ENCODE data around the gene GLIPR1L2. TPM values are rescaled to one million over a fixed set of nuclear protein-coding genes. Genes with fewer than 3 reads are reported as not detected.
"Not testable (repeated sequence)": the region's sequence is repeated elsewhere in the genome, so short reads cannot be mapped to it uniquely, and the experiment has no call there.

Gene GLIPR1L2
- total RNA-seq, result 10 to 100 TPM in 1 of 2 donors, 1 to 10 TPM in 1; 6.3 to 17.9 TPM
- polyA plus RNA-seq (ENCODE audit: insufficient read depth, low read depth, low replicate concordance), result 35.9 TPM
- long read RNA-seq, donor 1, result 0 reads
- long read RNA-seq, donor 2, partial matches to known transcripts, result 0 of 3 reads
- long read RNA-seq, donor 2, other reads (novel, unspliced or antisense), result 0 of 3 reads

DNA sequence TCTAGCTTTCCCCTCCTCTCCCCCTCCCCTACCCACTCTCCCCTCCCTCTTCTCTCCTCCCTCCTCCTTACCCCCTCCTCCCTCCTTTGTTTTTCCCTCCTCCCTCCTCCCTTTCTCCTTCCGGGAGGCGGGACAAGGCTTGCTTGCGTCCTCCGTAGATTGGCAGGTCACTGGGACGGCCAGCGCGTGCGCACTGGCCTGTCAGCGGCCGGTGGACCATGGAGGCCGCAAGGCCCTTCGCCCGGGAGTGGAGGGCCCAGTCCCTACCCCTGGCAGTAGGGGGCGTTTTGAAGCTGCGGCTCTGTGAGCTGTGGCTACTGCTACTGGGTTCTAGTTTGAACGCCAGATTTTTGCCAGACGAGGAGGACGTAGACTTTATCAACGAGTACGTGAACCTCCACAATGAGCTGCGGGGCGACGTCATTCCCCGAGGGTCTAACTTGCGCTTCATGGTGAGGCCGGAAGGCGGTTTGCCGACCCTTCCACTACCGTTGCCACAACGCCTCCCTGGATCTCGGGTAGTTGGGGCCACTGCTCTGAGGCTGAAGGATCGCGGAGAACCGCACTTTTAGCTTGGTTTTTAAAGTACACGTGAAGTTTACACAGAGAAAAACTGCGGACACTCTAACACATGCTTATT, at the start of gene GLIPR1L2:
Gene GLIPR1L2 (plus strand): TSS at position 191 of the 640 bp plus-strand sequence. CDS start 28 bp downstream, at position 219.
- peak; percentile 97 for DNase-seq
- Histone ChIP-seq H3K9me3 (no peaks in the 10 kb centered on the region), H3K4me3 (peak within 1 kb of the TSS; percentile 73 to 75), H3K27ac (peak within 1 kb of the TSS; percentile 92 to 95), H3K36me3 (ENCODE audit: low read depth, missing control alignments) (no peaks in the 10 kb centered on the region), H3K4me1 (peaks cover 5% of the 10 kb centered on the region), H3K27me3 (no peaks in the 10 kb centered on the region)
- intact Hi-C loops (cut with DNase I; ENCODE audit: low total_unique reads), result no loop called here
- 3 to 10% methylated on average over 25 to 36 of the region's 36 CpGs for WGBS, 2 donors
- TF ChIP-seq POLR2A (IDR thresholded peaks at IDR 0.05), result peak; percentile 65
- TF ChIP-seq, protein P1, sequence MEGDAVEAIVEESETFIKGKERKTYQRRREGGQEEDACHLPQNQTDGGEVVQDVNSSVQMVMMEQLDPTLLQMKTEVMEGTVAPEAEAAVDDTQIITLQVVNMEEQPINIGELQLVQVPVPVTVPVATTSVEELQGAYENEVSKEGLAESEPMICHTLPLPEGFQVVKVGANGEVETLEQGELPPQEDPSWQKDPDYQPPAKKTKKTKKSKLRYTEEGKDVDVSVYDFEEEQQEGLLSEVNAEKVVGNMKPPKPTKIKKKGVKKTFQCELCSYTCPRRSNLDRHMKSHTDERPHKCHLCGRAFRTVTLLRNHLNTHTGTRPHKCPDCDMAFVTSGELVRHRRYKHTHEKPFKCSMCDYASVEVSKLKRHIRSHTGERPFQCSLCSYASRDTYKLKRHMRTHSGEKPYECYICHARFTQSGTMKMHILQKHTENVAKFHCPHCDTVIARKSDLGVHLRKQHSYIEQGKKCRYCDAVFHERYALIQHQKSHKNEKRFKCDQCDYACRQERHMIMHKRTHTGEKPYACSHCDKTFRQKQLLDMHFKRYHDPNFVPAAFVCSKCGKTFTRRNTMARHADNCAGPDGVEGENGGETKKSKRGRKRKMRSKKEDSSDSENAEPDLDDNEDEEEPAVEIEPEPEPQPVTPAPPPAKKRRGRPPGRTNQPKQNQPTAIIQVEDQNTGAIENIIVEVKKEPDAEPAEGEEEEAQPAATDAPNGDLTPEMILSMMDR (IDR thresholded peaks at IDR 0.05), result peak; percentile 68 to 85 (median 69)

DNA sequence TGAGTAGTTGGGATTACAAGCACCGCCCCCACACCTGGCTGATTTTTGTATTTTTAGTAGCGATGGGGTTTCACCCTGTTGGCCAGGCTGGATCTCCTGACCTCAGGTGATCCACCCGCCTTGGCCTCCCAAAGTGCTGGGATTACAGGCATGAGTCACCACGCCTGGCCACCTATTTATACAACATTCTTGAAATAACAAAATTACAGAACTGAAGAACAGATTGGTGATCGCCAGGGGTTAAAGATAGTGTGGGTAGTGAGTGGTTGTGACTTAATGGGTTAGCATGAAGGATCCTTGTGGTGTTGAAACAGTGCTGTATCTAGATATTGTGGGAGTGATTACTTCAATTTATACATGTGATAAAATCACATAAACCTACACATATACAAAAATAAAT, 49.0 kb upstream of the GLIPR1L2 start:
- Histone ChIP-seq H3K27me3 (no peaks in the 10 kb centered on the region), H3K27ac (no peak overlapping the region), H3K9me3 (no peaks in the 10 kb centered on the region), H3K36me3 (ENCODE audit: low read depth, missing control alignments) (no peaks in the 10 kb centered on the region), H3K4me3 (peak overlapping the region in 1 of 2 donors; percentile 25), H3K4me1 (no peaks in the 10 kb centered on the region)
- no peak for DNase-seq
- intact Hi-C loops (cut with DNase I; ENCODE audit: low total_unique reads), result no loop called here
- no peak for TF ChIP-seq POLR2A (IDR thresholded peaks at IDR 0.05)
- TF ChIP-seq, protein P1 (IDR thresholded peaks at IDR 0.05), result no peak
- WGBS, 2 donors, result 53 to 72% methylated on average over 5 of the region's 5 CpGs

DNA sequence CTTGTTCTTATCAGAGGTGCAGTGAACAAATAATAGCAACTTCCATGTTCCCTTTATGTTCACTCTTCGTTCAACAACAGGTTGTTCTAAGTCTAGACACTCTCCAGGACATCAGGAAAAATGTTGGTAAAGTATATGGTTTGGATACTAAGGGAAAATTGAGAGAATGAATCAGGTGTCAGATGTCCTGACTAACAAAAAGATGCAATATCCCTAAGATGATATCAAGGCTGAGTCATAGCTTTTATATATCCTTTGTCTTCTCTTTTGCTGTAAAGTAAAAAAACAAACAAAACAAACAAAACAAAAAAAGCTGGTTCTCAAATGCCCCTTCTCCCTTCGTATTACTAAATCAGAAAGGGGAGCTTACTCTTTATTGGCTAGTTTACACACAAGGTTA, 45.4 kb upstream of the GLIPR1L2 start:
- Histone ChIP-seq H3K4me1 (no peaks in the 10 kb centered on the region), H3K4me3 (no peak overlapping the region), H3K9me3 (no peaks in the 10 kb centered on the region), H3K36me3 (ENCODE audit: low read depth, missing control alignments) (no peaks in the 10 kb centered on the region), H3K27ac (no peak overlapping the region), H3K27me3 (no peaks in the 10 kb centered on the region)
- no peak for DNase-seq
- intact Hi-C loops (cut with DNase I; ENCODE audit: low total_unique reads), result no loop called here
- WGBS, 2 donors, result 88% methylated on average over 2 of the region's 2 CpGs
- TF ChIP-seq, protein P1 (IDR thresholded peaks at IDR 0.05), result no peak
- TF ChIP-seq POLR2A (IDR thresholded peaks at IDR 0.05), result no peak

DNA sequence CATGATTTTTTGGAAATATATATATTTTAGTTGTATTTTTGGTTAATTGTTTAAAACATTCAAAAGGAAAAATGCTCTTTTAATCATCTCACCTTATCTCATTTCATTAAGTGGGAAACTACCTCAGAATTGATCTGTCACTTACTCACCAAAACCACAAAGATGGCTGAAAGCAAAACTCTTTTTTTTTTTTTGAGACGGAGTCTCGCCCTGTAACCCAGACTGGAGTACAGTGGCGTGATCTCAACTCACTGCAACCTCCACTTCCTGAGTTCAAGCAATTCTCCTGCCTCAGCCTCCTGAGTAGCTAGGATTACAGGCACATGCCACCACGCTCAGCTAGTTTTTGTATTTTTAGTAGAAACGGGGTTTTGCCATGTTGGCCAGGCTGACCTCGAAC, 44.7 kb upstream of the GLIPR1L2 start:
- H3K27ac ChIP-seq; intact Hi-C loops (cut with DNase I; ENCODE audit: low total_unique reads): not testable (repeated sequence)
- 89 to 90% methylated on average over 6 of the region's 6 CpGs for WGBS, 2 donors

DNA sequence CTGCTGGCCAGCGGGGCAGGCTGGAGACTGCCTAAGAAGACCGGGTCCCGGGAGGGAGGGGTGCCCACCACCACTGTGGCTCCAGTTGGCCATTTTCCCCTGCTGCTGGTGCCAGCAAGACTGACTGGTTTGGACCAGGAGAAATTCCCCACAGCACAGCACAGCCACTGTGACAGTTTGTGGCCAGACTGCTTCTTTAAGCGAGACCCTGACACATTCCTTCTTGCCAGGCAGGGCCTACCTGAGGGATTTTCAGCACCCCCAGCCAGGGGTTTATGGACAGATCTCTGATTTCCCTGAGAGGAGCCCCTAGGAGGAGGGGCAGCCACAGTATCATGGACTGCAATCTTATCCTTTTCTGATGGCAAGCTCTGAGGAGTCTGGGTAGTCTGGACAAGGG, 40.9 kb upstream of the GLIPR1L2 start:
- TF ChIP-seq, protein P1 (IDR thresholded peaks at IDR 0.05), result no peak
- no peak for TF ChIP-seq POLR2A (IDR thresholded peaks at IDR 0.05)
- H3K4me3 ChIP-seq, result no peak overlapping the region
- no peaks in the 10 kb centered on the region for H3K9me3 ChIP-seq
- H3K4me1 ChIP-seq, result no peaks in the 10 kb centered on the region
- no peak for DNase-seq
- H3K27ac ChIP-seq, result no peak overlapping the region
- no peaks in the 10 kb centered on the region for H3K36me3 ChIP-seq (ENCODE audit: low read depth, missing control alignments)
- H3K27me3 ChIP-seq, result no peaks in the 10 kb centered on the region
- 90 to 100% methylated on average over 4 of the region's 4 CpGs for WGBS, 2 donors
- intact Hi-C loops (cut with DNase I; ENCODE audit: low total_unique reads), result no loop called here

More for the DNA sequence above, 44.7 kb upstream of the GLIPR1L2 start:
- not testable (repeated sequence) for DNase-seq; H3K9me3 ChIP-seq; H3K36me3 ChIP-seq (ENCODE audit: low read depth, missing control alignments); H3K27me3 ChIP-seq; H3K4me3 ChIP-seq; H3K4me1 ChIP-seq
